ENCODE measurements around the gene CELF5. TPM values are rescaled to one million over a fixed set of nuclear protein-coding genes. Genes with fewer than 3 reads are reported as not detected.
A peak's percentile ranks its signal among the peaks of the same experiment; 100 is the strongest.

Gene CELF5
- total RNA-seq, 2 donors from 2014 or later: 0.08 TPM; not detected in 1

GRCh38 chr19:3250675-3251074 lies 26.2 kb downstream of the CELF5 start:
- Histone ChIP-seq H3K4me3 (no peak overlapping the region), H3K9me3 (peaks cover 0 to 8% of the 10 kb centered on the region in 2 donors), H3K27me3 (no peaks in the 10 kb centered on the region), H3K36me3 (no peaks in the 10 kb centered on the region), H3K4me1 (no peaks in the 10 kb centered on the region), H3K27ac (no peak overlapping the region)
- TF ChIP-seq CTCF (IDR thresholded peaks at IDR 0.05): peak; percentile 17 to 57
- DNase-seq (ENCODE audit: low spot score): no peak

- H3K27me3 ChIP-seq: no peaks in the 10 kb centered on the region
- no peaks in the 10 kb centered on the region for H3K4me1 ChIP-seq
- H3K27ac ChIP-seq: no peak overlapping the region
- H3K4me3 ChIP-seq: no peak overlapping the region
- no peaks in the 10 kb centered on the region for H3K36me3 ChIP-seq
- no peak for DNase-seq (ENCODE audit: low spot score)
- H3K9me3 ChIP-seq: peaks cover 0 to 8% of the 10 kb centered on the region in 2 donors
- no peak for TF ChIP-seq CTCF (IDR thresholded peaks at IDR 0.05)
Observed at GRCh38 chr19:3251229-3251628, 26.8 kb downstream of the CELF5 start.

GRCh38 chr19:3252650-3253049 lies 28.2 kb downstream of the CELF5 start:
- Histone ChIP-seq H3K27me3 (no peaks in the 10 kb centered on the region), H3K36me3 (no peaks in the 10 kb centered on the region), H3K4me3 (no peak overlapping the region), H3K27ac (no peak overlapping the region), H3K4me1 (no peaks in the 10 kb centered on the region), H3K9me3 (peaks cover 0 to 8% of the 10 kb centered on the region in 2 donors)
- TF ChIP-seq CTCF (IDR thresholded peaks at IDR 0.05): no peak
- no peak for DNase-seq (ENCODE audit: low spot score)

- no peak for TF ChIP-seq CTCF (IDR thresholded peaks at IDR 0.05)
- no peak for DNase-seq (ENCODE audit: low spot score)
- H3K36me3 ChIP-seq: no peaks in the 10 kb centered on the region
- H3K4me1 ChIP-seq: no peaks in the 10 kb centered on the region
- H3K9me3 ChIP-seq: peaks cover 0 to 8% of the 10 kb centered on the region in 2 donors
- H3K27me3 ChIP-seq: no peaks in the 10 kb centered on the region
- H3K27ac ChIP-seq: no peak overlapping the region
- no peak overlapping the region for H3K4me3 ChIP-seq
Observed at GRCh38 chr19:3253270-3253669, 28.8 kb downstream of the CELF5 start.

- Histone ChIP-seq H3K9me3 (peaks cover 0 to 8% of the 10 kb centered on the region in 2 donors), H3K36me3 (no peaks in the 10 kb centered on the region), H3K27me3 (no peaks in the 10 kb centered on the region), H3K27ac (no peak overlapping the region), H3K4me1 (peaks cover 0 to 4% of the 10 kb centered on the region in 2 donors), H3K4me3 (no peak overlapping the region)
- no peak for TF ChIP-seq CTCF (IDR thresholded peaks at IDR 0.05)
- no peak for DNase-seq (ENCODE audit: low spot score)
Observed at GRCh38 chr19:3254520-3254919, 30.1 kb downstream of the CELF5 start.

GRCh38 chr19:3257071-3257470 lies 32.6 kb downstream of the CELF5 start:
- no peak overlapping the region for H3K27ac ChIP-seq
- H3K27me3 ChIP-seq: no peaks in the 10 kb centered on the region
- H3K36me3 ChIP-seq: no peaks in the 10 kb centered on the region
- H3K4me1 ChIP-seq: peaks cover 0 to 6% of the 10 kb centered on the region in 2 donors
- no peak for DNase-seq (ENCODE audit: low spot score)
- TF ChIP-seq CTCF (IDR thresholded peaks at IDR 0.05): no peak
- H3K9me3 ChIP-seq: peaks cover 0 to 8% of the 10 kb centered on the region in 2 donors
- no peak overlapping the region for H3K4me3 ChIP-seq

Measured in right atrium auricular region (tissue), 2 donors.